Raji (cell line): ENCODE data around the gene DYRK1B.

ENCODE experiments used
- POLR2A ChIP-seq: IDR thresholded peaks from 2 replicates; pipeline ENCODE4 v1.6.1; 2011; ENCODE audit warnings: low read depth, low read length, control low read depth; ENCODE audit not compliant: insufficient read depth

Gene DYRK1B

GRCh38 chr19:39848392-39848791 lies 14.4 kb upstream of the DYRK1B start:
- TF ChIP-seq POLR2A = no peak

GRCh38 chr19:39847525-39847924 lies 13.6 kb upstream of the DYRK1B start:
- no peak for TF ChIP-seq POLR2A

GRCh38 chr19:39846678-39847486 lies 12.9 kb upstream of the DYRK1B start:
- no peak for TF ChIP-seq POLR2A

- TF ChIP-seq POLR2A = peak; percentile 95
These were observed 12.1 kb upstream of the DYRK1B start, which contains the start of gene FBL for GRCh38 chr19:39845933-39846677. Gene FBL (minus strand): TSS chr19:39846379. CDS start chr19:39846300, 79 bp downstream.

GRCh38 chr19:39845584-39845932 lies 11.6 kb upstream of the DYRK1B start:
- no peak for TF ChIP-seq POLR2A

- TF ChIP-seq POLR2A = no peak
These were observed 11.2 kb upstream of the DYRK1B start for GRCh38 chr19:39845172-39845571.

- TF ChIP-seq POLR2A = no peak
These were observed 10.2 kb upstream of the DYRK1B start for GRCh38 chr19:39843919-39844793.

- TF ChIP-seq POLR2A = no peak
These were observed 8.9 kb upstream of the DYRK1B start for GRCh38 chr19:39842693-39843435.

- no peak for TF ChIP-seq POLR2A
These were observed 7.1 kb upstream of the DYRK1B start for GRCh38 chr19:39841041-39841440.

- TF ChIP-seq POLR2A = no peak
These were observed 6.5 kb upstream of the DYRK1B start for GRCh38 chr19:39840492-39840891.

GRCh38 chr19:39839678-39840327 lies 5.8 kb upstream of the DYRK1B start:
- no peak for TF ChIP-seq POLR2A

GRCh38 chr19:39838569-39838968 lies 4.6 kb upstream of the DYRK1B start:
- no peak for TF ChIP-seq POLR2A

GRCh38 chr19:39837978-39838377 lies 4.0 kb upstream of the DYRK1B start:
- TF ChIP-seq POLR2A = no peak

GRCh38 chr19:39834287-39834841 lies 402 bp upstream of the DYRK1B start:
- TF ChIP-seq POLR2A = no peak
